GM12865 (cell line): ENCODE results near the gene TANK.

Experiments used
- DNase-seq: peaks from one replicate; pipeline ENCODE4 v3.0.0; 2010; ENCODE audit warnings: low read depth
- H3K4me3 ChIP-seq: 2 replicates; pipeline ENCODE4 v1.5.1; 2011; ENCODE audit warnings: mild to moderate bottlenecking, low read depth, low read length, control low read depth
- TF ChIP-seq, protein P1 (sequence below): IDR thresholded peaks from 2 replicates; pipeline ENCODE4 v1.5.1; 2011; ENCODE audit warnings: low read length, control low read depth, low read depth, inconsistent platforms; ENCODE audit not compliant: insufficient read depth; ENCODE audit errors: missing control alignments

The TANK gene

GRCh38 chr2:161121622-161122021 is 38.6 kb upstream of the TANK start:
- no peak overlapping the region for H3K4me3 ChIP-seq
- DNase-seq: no peak
- TF ChIP-seq, protein P1, sequence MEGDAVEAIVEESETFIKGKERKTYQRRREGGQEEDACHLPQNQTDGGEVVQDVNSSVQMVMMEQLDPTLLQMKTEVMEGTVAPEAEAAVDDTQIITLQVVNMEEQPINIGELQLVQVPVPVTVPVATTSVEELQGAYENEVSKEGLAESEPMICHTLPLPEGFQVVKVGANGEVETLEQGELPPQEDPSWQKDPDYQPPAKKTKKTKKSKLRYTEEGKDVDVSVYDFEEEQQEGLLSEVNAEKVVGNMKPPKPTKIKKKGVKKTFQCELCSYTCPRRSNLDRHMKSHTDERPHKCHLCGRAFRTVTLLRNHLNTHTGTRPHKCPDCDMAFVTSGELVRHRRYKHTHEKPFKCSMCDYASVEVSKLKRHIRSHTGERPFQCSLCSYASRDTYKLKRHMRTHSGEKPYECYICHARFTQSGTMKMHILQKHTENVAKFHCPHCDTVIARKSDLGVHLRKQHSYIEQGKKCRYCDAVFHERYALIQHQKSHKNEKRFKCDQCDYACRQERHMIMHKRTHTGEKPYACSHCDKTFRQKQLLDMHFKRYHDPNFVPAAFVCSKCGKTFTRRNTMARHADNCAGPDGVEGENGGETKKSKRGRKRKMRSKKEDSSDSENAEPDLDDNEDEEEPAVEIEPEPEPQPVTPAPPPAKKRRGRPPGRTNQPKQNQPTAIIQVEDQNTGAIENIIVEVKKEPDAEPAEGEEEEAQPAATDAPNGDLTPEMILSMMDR: no peak

DNA sequence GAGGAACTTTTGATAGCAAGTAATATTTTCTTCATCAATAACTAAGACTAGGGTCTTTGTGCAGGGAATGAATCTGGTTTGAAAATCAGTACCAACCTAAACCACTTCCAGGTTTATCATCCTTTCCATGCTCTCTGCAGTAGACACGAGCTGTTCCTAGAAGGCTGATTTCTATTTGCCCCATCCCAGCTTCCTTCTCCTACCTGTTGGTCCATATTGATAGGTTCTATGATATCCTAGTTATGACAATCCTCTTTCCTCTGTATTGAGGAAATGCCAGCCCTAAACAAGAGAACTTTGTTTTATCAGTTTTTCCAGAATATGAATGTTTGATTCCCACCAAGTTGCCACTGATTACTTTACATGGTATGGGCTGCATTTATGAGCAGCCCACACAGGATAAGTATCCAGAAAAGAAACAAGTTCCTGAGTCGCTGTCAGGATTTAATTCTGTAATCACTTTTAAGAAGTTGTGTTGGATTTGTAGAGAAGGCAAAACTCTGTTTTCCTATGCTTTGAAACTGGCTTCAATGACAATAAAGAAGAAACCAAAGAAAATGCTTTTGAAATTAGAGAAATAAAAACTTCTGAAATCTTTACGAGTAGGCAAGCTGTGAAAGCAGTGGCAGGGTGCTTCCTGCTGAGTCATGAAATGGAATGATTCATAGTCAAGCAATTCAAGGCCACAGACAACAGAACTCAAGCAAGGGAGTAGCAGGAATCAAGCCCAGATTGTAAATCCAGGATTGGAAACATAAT is 37.3 kb upstream of the TANK start:
- H3K4me3 ChIP-seq: no peak overlapping the region
- peak; percentile 67 for DNase-seq
- TF ChIP-seq, protein P1: no peak

DNA sequence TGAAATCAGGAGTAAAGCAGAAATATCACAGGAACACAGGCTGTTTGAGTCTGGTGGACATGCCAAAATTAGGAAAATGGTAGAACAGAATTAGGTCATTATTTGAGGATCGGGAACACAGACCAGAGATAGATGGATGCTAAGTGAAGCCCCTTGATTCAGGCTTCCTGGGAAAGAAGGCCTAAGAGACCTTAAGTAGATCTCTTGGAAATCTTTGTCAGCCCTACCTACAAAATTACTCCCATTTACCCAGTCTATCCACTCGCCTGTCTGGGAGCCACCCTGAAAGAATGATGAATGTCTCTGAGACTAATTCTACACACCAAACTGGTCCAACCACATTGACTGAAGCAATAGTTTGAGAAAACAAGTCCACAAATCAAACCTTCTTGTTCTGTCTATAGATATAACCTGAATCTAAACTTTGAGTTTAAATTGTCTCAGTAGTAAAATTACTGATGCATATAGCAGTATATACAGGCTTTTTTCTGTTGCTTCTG is 36.6 kb upstream of the TANK start:
- TF ChIP-seq, protein P1: no peak
- no peak overlapping the region for H3K4me3 ChIP-seq

DNA sequence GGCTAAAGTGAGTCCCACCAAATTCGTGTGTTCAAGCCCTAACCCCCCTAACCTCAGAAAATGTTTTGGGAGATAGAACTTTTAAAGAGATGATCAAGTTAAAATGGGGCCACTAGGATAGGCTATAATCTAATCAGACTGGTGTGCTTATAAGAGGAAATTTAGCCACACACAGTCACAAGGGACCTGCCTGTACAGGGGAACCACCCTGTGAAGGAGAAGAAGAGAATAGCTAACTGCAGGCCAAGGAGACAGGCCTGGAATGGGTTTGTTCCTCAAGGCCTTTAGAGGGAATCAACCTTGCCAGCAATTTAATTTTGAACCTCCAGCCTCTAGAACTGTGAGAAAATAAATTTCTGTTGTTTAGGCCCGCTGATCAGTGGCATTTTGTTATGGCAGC is 36.0 kb upstream of the TANK start:
- TF ChIP-seq, protein P1: no peak
- no peak overlapping the region for H3K4me3 ChIP-seq
- DNase-seq: no peak

More for the DNA sequence above, 36.6 kb upstream of the TANK start:
- no peak for DNase-seq

DNA sequence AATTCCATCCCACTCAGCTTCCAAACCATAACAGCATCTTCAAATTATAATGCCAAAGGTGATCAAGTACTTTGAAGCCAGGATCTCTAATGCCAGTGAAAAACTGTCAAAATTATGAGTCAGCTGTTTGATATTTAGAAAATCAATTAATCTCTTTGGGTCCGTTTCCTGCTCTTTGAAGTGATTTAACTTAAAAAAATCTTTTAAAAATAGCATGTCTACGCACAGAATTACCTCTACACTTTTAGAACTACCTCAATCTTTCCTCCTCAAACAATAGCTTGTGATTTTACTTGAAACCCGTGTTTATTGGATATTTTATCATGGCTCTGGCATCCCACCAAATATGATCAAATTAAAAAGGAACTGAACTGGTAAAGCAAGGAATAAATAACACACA is 31.3 kb upstream of the TANK start:
- DNase-seq: no peak

DNA sequence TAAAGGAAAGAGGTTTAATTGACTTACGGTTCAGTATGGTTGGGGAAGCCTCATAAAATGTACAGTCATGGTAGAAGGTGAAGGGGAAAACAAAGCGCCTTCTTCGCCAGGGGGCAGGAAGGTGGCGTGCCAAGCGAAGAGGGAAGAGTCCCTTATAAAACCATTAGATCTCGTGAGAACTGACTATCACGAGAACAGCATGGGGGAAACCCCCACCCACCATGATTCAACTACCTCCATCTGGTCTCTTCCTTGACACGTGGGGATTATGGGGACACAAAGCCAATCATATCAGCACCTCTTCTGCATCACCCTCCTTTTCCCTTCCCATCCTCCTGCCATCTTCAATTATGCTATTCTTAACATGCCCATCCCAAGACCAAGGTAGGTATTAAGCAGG is 29.9 kb upstream of the TANK start:
- DNase-seq: no peak
- no peak overlapping the region for H3K4me3 ChIP-seq
- TF ChIP-seq, protein P1: no peak

More for the DNA sequence above, 31.3 kb upstream of the TANK start:
- H3K4me3 ChIP-seq: no peak overlapping the region
- TF ChIP-seq, protein P1: no peak
